ENCODE results near the gene OR10G8. TPM values are rescaled to one million over a fixed set of nuclear protein-coding genes. Genes with fewer than 3 reads are reported as not detected.

Gene OR10G8
- total and polyA plus RNA-seq, 2 of the 8 experiments (the other 6 are each of a cell fraction or from before 2014, with no cell fraction given) = not detected

GRCh38 chr11:124078591-124078990, 52.0 kb downstream of the OR10G8 start (continued):
- TF ChIP-seq RAD21 (IDR thresholded peaks at IDR 0.05 in 1 of 2, conservative IDR thresholded peaks at IDR 0.05 in 1 of 2; ENCODE audit: low read depth in 2 of 2, low read length in 2 of 2) (no peak), RBBP5 (IDR thresholded peaks at IDR 0.05; ENCODE audit: borderline replicate concordance, low read depth, low read length) (no peak), CEBPB (IDR thresholded peaks at IDR 0.05; ENCODE audit: low read depth, low read length) (no peak)

Data from H1 (cell line).